Natural killer cell treated with Interleukin-12 subunit alpha and Interleukin-12 subunit beta and Interleukin-15 and Interleukin-18, amount 100 ng/mL, for 72 hours (primary cell): ENCODE data around the gene HACD2. TPM values are rescaled to one million over a fixed set of nuclear protein-coding genes. Genes with fewer than 3 reads are reported as not detected.
"Not testable (repeated sequence)": the region's sequence is repeated elsewhere in the genome, so short reads cannot be mapped to it uniquely, and the experiment has no call there.

ENCODE experiments used
- ATAC-seq, 2 donors: fragments of 150-1000 bp; cut with Tn5 transposase in 1 of 2; sonication (Bioruptor Pico), chemical (Tn5 transposase) in 1 of 2; 2 replicates each; pipeline ENCODE4 v1.10.0; 2021
- DNase-seq: peaks from one replicate; pipeline ENCODE4 v3.0.0; 2022; ENCODE audit warnings: low spot score
- H3K27ac Mint-ChIP-seq, 2 donors: 1 replicate in 1 of 2; 2 replicates in 1 of 2; pipeline ENCODE4 v1.8.0; 2022; ENCODE audit warnings: mixed read lengths in 2 of 2, mild to moderate bottlenecking in 1 of 2, moderate library complexity in 1 of 2
- H3K27me3 Mint-ChIP-seq, 2 donors: 1 replicate in 1 of 2; 2 replicates in 1 of 2; pipeline ENCODE4 v1.8.0; 2022; ENCODE audit warnings: mixed read lengths in 2 of 2
- H3K36me3 Mint-ChIP-seq: one replicate; pipeline ENCODE4 v1.8.0; 2022; ENCODE audit warnings: mixed read lengths
- H3K4me1 Mint-ChIP-seq, 2 donors: 1 replicate in 1 of 2; 2 replicates in 1 of 2; pipeline ENCODE4 v1.8.0; 2022; ENCODE audit warnings: low read depth in 2 of 2, mixed read lengths in 2 of 2, mild to moderate bottlenecking in 1 of 2
- H3K4me3 Mint-ChIP-seq: one replicate; pipeline ENCODE4 v1.8.0; 2022; ENCODE audit warnings: mixed read lengths
- H3K9me3 Mint-ChIP-seq: 2 replicates; pipeline ENCODE4 v1.8.0; 2022; ENCODE audit warnings: mixed read lengths
- total RNA-seq, 2 donors: library from RNA; stranded (reverse); gene quantifications; one replicate each; pipeline ENCODE4 v1.2.3, GENCODE V29; 2022

The HACD2 gene
- total RNA-seq, 2 donors from 2014 or later = 23.1 to 23.9 TPM

GRCh38 chr3:123602325-123602724, 17.5 kb upstream of the HACD2 start:
- Mint-ChIP-seq H3K27ac (no peak overlapping the region), H3K4me1 (peaks cover 4% of the 10 kb centered on the region in 2 donors), H3K27me3 (no peaks in the 10 kb centered on the region)

GRCh38 chr3:123600863-123601262, 16.0 kb upstream of the HACD2 start:
- not testable (repeated sequence) for ATAC-seq, H3K27me3 Mint-ChIP-seq, H3K4me1 Mint-ChIP-seq, DNase-seq, H3K27ac Mint-ChIP-seq, H3K4me3 Mint-ChIP-seq, H3K36me3 Mint-ChIP-seq, H3K9me3 Mint-ChIP-seq

More at GRCh38 chr3:123602325-123602724, 17.5 kb upstream of the HACD2 start:
- Mint-ChIP-seq H3K4me3 (no peak overlapping the region), H3K36me3 (no peaks in the 10 kb centered on the region), H3K9me3 (no peaks in the 10 kb centered on the region)
- DNase-seq (no peak), ATAC-seq (no peak)

DNA sequence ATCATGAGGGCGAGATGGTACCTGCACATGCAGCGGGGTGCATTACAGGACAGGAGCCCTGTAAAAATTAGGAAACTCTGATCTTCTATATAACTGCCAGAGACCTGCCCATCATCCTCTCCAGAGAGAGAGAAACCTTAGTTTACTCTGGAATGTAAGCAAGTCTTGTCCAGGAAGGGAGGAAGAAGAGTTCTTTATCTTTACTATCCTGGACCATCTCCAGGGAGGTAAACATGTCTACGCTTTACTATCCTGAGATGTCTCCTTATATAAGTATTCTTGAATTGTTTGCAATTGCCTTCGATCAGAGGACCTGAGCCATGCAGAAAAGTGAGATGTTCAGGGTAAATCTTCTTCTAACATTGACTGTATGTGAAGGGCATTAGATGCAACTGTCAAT, 12.7 kb upstream of the HACD2 start:
- DNase-seq (no peak), ATAC-seq (no peak)
- Mint-ChIP-seq H3K27me3 (no peaks in the 10 kb centered on the region), H3K27ac (no peak overlapping the region), H3K4me3 (no peak overlapping the region), H3K9me3 (no peaks in the 10 kb centered on the region), H3K36me3 (peaks cover 2% of the 10 kb centered on the region), H3K4me1 (no peaks in the 10 kb centered on the region)

DNA sequence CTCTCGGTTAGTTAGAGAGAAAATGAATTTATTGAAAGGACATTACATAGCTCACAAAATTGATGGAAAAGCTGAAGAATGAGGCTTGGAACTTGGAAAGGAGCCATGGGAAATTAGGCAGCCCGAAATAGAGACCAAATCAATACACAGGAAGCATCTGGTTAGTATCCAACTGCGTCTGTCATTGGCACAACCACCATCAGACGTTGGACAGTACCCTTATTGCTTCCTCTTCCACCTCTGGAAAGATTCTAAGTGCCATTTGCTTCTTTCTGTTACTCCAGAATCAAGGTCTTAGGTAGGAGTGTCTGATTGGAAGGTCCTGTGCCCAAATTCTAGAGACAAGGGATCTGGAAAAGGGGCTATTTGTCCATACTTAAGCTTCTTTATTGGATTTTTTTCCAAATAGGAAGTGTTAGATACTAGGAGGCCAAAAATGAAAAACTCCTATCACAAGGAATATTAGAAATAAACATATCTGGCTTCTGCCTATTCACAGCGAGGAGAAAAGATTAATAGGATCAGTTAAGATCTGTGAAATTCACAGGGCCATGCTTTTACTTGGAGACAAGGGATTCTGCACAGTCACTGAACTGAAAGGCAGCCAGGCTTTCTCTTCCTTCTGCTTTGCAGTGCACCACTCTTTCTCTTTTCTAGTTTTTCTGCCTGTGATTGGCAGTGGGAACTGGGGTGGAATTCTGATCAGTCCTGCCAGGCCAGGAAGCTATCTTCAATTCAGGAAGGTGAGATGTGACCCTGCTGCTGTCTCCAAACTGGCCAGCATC, 10.7 kb upstream of the HACD2 start:
- DNase-seq (no peak), ATAC-seq (no peak)
- Mint-ChIP-seq H3K4me1 (no peaks in the 10 kb centered on the region), H3K27me3 (no peaks in the 10 kb centered on the region), H3K36me3 (peaks cover 16% of the 10 kb centered on the region), H3K4me3 (no peak overlapping the region), H3K9me3 (peaks cover 6% of the 10 kb centered on the region), H3K27ac (no peak overlapping the region)

- no peaks in the 10 kb centered on the region for H3K27me3 Mint-ChIP-seq
- ATAC-seq = no peak
- no peak for DNase-seq
- no peaks in the 10 kb centered on the region for H3K4me1 Mint-ChIP-seq
- H3K4me3 Mint-ChIP-seq = no peak overlapping the region
- H3K36me3 Mint-ChIP-seq = peaks cover 23% of the 10 kb centered on the region
- H3K9me3 Mint-ChIP-seq = peaks cover 9% of the 10 kb centered on the region
- no peak overlapping the region for H3K27ac Mint-ChIP-seq
These were observed 8.5 kb upstream of the HACD2 start for GRCh38 chr3:123593381-123593780.

DNA sequence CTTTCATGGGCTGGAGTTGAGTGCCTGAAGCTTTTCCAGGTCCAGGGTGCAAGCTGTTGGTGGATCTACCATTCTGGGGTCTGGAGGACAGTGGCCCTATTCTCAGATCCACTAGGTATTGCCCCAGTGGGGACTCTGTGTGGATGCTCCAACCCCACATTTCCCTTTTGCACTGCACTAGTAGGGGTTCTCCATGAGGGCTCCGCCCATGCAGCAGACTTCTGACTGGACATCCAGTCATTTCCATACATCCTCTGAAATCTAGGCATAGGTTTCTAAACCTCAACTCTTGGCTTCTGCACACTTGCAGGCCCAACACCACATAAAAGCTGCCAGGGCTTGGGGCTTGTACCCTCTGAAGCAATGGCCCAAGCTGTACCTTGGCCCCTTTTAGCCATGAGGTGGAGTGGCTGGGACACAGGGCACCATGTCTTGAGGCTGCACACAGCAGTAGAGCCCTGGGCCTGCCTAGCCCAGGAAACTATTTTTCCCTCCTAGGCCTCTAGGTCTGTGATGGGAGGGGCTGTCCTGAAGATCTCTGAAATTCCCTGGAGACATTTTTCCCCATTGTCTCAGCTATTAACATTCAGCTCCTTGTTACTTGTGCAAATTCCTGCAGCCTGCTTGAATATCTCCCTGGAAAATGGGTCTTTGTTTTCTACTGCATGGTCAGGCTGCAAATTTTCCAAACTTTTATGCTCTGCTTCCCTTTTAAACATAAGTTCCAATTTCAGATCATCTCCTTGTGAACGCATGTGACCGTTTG, 6.0 kb upstream of the HACD2 start:
- DNase-seq (no peak), ATAC-seq (no peak)
- Mint-ChIP-seq H3K4me1 (no peaks in the 10 kb centered on the region), H3K27me3 (no peaks in the 10 kb centered on the region), H3K36me3 (peaks cover 23% of the 10 kb centered on the region), H3K9me3 (peaks cover 9% of the 10 kb centered on the region), H3K4me3 (no peak overlapping the region), H3K27ac (no peak overlapping the region)

DNA sequence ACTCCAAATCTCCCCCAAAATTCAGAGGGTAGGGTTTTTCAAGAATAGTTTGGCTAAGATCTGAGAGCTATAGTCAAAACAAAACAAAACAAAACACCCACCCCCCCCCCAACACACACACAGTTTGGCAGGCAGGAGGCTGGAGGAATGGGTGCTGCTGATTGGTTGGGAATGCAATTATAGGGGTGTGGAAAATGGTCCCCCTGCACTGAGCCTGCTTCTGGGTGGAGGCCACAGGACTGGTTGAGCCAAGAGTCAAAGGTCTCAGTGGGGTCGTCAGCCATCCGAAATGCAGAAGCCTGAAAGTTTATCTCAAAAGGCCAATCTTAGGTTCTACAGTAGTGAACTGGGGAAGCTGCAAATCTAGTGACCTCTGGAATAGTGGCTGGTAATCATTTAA, 2.5 kb upstream of the HACD2 start:
- Mint-ChIP-seq H3K36me3 (peaks cover 19% of the 10 kb centered on the region), H3K4me3 (peak overlapping the region; percentile 38), H3K27me3 (no peaks in the 10 kb centered on the region), H3K4me1 (peaks cover 7 to 16% of the 10 kb centered on the region in 2 donors), H3K9me3 (peaks cover 9% of the 10 kb centered on the region), H3K27ac (no peak overlapping the region)
- DNase-seq = no peak
- no peak for ATAC-seq

DNA sequence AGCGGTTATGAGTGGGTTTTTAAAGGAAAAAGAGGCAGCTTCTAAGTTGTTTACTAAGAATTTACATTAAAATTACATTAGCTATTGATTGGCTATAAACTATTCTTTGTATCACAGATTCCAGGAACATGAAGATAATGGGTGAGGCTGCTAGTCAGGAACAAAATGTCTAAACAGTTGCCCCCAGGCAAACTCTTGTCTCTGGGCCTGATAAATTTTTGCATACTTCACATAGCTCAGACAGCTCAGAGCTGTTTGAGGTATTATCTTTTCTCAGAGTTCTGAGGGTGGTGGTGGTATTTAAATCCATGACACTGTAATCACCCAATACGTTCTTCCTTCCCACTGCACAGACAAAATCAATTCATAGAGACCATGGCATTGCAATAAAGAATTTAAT, 2.1 kb upstream of the HACD2 start:
- Mint-ChIP-seq H3K27ac (no peak overlapping the region), H3K27me3 (no peaks in the 10 kb centered on the region), H3K4me3 (peak overlapping the region; percentile 38), H3K36me3 (peaks cover 16% of the 10 kb centered on the region), H3K4me1 (peaks cover 7 to 16% of the 10 kb centered on the region in 2 donors), H3K9me3 (peaks cover 9% of the 10 kb centered on the region)
- DNase-seq (no peak), ATAC-seq (no peak)

GRCh38 chr3:123586131-123586530, 1.3 kb upstream of the HACD2 start:
- Mint-ChIP-seq H3K27ac (no peak overlapping the region), H3K36me3 (peaks cover 8% of the 10 kb centered on the region), H3K4me3 (no peak overlapping the region), H3K27me3 (no peaks in the 10 kb centered on the region), H3K4me1 (peaks cover 7 to 16% of the 10 kb centered on the region in 2 donors), H3K9me3 (peaks cover 3% of the 10 kb centered on the region)
- ATAC-seq = no peak
- DNase-seq = no peak

DNA sequence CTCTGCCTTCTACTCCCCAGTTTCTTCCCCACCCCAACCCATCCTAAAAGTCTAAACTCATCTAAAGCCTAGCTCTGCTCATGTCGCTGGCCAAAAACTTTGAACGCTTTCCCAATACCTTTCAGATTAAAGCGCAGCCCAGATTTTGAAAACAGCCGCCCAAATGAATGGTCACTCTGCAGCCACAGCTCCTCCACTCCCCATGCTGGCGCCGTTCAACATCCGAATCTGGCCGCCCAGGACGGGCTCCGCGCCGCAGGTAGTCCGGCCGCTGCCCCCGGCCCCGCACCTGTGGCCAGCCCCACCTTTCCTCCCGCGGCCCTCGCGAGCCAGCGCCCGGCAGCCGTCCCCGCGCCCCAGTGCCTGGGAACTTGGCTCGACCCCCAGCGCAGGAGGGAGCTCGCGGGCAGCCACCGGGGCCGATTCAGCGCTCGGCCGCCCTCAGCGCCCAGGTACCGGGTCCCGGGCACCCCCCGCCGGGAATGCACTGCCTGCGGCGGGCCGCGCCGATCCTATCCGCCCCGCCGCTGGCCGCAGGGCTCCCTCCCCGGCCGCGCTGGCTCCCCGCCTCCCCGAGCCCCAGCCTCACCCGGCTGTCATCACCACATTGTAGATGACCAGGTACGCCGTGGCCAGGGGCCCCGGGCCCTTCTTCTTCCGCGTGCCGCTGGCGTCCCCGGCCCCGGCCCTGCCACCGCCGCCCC, 417 bp downstream of the HACD2 start:
- no peaks in the 10 kb centered on the region for H3K36me3 Mint-ChIP-seq
- H3K27ac Mint-ChIP-seq = peak overlapping the region; percentile 57 to 76
- DNase-seq (peak; percentile 63), ATAC-seq (peak; percentile 65 to 73)
- peak overlapping the region; percentile 91 for H3K4me3 Mint-ChIP-seq
- no peaks in the 10 kb centered on the region for H3K9me3 Mint-ChIP-seq
- no peaks in the 10 kb centered on the region for H3K27me3 Mint-ChIP-seq
- H3K4me1 Mint-ChIP-seq = peaks cover 7 to 16% of the 10 kb centered on the region in 2 donors

DNA sequence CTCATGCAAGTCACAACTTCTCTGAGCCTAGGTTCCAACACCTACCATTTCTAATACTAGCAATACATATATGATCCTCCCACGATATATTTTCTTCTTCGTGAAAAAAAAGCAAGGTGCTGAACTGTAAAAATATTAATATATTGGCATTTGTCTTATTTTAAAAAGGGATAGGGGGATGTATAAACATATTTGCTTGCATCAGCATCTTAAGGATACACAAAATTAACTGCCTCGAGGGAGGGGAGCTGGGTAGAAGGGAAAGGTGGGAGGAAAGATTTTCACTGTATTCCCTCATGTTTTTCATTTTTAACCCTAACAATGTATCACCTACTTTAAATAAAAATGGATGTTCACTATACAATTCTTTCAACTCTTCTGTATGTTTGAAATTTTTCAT, 1.3 kb downstream of the HACD2 start:
- H3K9me3 Mint-ChIP-seq = no peaks in the 10 kb centered on the region
- DNase-seq = no peak
- H3K36me3 Mint-ChIP-seq = no peaks in the 10 kb centered on the region
- H3K4me3 Mint-ChIP-seq = peak overlapping the region; percentile 91
- H3K27me3 Mint-ChIP-seq = no peaks in the 10 kb centered on the region
- H3K4me1 Mint-ChIP-seq = peaks cover 7 to 16% of the 10 kb centered on the region in 2 donors
- no peak for ATAC-seq
- peak overlapping the region; percentile 57 to 76 for H3K27ac Mint-ChIP-seq

DNA sequence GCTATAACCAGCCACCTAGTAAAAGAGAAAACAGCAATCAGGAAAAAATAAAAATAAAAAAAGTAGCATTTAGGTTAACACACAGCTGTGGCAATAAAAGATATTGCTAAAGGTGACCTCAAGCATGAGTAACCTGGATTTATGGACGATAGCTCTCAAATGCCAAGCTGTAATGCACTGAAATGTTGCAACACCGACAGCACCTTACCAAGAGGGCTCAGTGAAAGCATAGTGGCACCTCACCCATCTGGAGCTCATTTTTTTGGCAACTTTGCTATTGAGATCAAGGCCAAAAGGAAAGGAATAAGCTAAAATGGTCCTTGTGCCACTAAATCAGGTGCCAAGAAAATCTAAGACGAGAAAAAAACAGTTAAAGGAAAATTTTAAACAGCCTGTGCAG, 2.5 kb downstream of the HACD2 start:
- H3K27me3 Mint-ChIP-seq = no peaks in the 10 kb centered on the region
- H3K9me3 Mint-ChIP-seq = no peaks in the 10 kb centered on the region
- H3K36me3 Mint-ChIP-seq = no peaks in the 10 kb centered on the region
- no peak for ATAC-seq
- DNase-seq = no peak
- H3K4me3 Mint-ChIP-seq = no peak overlapping the region
- H3K4me1 Mint-ChIP-seq = peaks cover 7 to 16% of the 10 kb centered on the region in 2 donors
- no peak overlapping the region for H3K27ac Mint-ChIP-seq

DNA sequence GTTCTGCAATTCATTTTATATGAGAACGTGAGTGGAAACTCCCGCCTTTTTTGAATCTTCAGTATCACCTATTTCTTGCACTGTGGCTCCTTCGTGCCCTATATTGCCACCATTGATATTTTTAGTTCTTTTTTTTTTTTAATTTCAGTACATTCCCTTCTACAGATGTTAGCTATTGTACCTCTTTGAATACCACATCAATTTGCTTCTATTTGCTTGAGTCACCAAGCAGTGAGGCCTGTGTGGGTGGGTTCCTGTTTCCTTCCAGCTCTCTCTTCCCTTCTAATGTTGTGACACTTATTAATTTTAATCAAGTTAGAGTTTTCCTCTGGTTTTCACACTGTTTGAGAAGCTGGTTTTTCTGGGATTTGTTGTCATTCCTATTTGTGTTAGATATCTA, 8.7 kb downstream of the HACD2 start:
- DNase-seq (no peak), ATAC-seq (no peak)
- no peaks in the 10 kb centered on the region for H3K27me3 Mint-ChIP-seq
- H3K27ac Mint-ChIP-seq = no peak overlapping the region
- H3K4me3 Mint-ChIP-seq = no peak overlapping the region
- H3K4me1 Mint-ChIP-seq = peaks cover 0 to 2% of the 10 kb centered on the region in 2 donors
- H3K9me3 Mint-ChIP-seq = no peaks in the 10 kb centered on the region
- H3K36me3 Mint-ChIP-seq = peaks cover 8% of the 10 kb centered on the region

DNA sequence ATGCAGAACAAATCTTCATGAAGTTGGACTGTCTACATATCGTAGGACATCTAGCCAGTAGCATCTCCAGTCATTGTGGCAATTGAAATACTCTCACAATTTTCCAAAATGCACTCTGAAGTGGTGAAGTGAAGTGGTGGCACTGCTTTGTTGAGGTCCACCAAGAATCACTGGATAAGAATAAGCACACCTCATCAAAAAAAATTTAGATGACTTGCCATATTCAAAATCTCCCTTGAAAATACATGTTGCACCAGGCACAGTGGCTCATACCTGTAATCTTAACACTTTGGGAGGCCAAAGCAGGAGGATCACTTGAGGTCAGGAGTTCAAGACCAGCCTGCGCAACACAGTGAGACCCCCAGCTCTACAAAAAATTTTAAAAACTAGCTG, 12.9 kb downstream of the HACD2 start:
- Mint-ChIP-seq H3K36me3 (peaks cover 6% of the 10 kb centered on the region), H3K4me3 (no peak overlapping the region), H3K4me1 (peaks cover 0 to 7% of the 10 kb centered on the region in 2 donors), H3K27ac (no peak overlapping the region), H3K9me3 (no peaks in the 10 kb centered on the region), H3K27me3 (no peaks in the 10 kb centered on the region)
- no peak for ATAC-seq
- DNase-seq = no peak
